HG02973 (cell line): Measurements from ENCODE around the gene NDRG3.
"Not testable (repeated sequence)": the region's sequence is repeated elsewhere in the genome, so short reads cannot be mapped to it uniquely, and the experiment has no call there.

Experiments
- ATAC-seq: cut with Tn5 transposase; IDR thresholded peaks from one replicate; pipeline ENCODE4 v1.9.1; 2021; ENCODE audit warnings: moderate library complexity; ENCODE audit not compliant: unreplicated experiment

Gene NDRG3

GRCh38 chr20:36695467-36695866 is 50.4 kb downstream of the NDRG3 start:
- ATAC-seq: not testable (repeated sequence)

- no peak for ATAC-seq
These were observed 57.3 kb downstream of the NDRG3 start for GRCh38 chr20:36688630-36689029.

GRCh38 chr20:36687850-36688249 is 58.0 kb downstream of the NDRG3 start:
- ATAC-seq: no peak

DNA sequence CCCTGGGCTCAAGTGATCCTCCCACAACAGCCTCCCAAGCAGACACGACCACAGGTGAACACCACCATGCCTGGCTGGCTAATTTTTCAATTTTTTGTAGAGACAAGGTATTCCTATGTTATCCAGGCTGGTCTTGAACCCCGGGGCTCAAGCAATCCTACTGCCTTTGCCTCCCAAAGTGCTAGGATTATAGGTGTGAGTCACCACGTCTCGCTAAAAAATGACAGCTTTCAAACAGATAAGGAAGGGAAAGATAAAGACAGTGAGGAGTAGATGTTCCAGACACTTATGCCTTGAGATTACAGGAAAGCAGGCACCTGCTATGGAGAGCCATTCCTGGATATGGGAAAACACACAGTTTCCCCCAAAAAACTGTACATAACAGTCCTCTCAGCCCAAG is 58.9 kb downstream of the NDRG3 start:
- ATAC-seq: no peak

- no peak for ATAC-seq
These were observed 59.4 kb downstream of the NDRG3 start for GRCh38 chr20:36686504-36686903.

GRCh38 chr20:36684747-36685146 is 61.1 kb downstream of the NDRG3 start:
- no peak for ATAC-seq

GRCh38 chr20:36682311-36682710 is 63.6 kb downstream of the NDRG3 start:
- ATAC-seq: no peak

DNA sequence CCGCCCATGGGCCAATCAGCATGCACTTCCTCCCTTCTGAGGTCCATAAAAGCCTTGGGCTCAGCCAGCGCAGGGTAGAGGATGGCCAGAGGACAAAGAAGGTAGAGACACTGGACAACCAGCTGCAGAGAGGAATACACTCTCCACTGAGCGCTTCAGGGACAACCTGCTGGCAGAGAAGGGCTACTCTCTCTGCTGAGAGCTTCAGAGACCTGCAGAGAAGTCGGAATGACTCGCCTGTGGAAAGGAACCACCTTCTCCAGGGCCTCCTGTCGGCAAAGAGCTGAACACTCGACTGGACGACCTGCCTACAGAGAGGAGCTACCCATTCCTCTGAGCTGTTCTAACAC is 68.5 kb downstream of the NDRG3 start:
- no peak for ATAC-seq

DNA sequence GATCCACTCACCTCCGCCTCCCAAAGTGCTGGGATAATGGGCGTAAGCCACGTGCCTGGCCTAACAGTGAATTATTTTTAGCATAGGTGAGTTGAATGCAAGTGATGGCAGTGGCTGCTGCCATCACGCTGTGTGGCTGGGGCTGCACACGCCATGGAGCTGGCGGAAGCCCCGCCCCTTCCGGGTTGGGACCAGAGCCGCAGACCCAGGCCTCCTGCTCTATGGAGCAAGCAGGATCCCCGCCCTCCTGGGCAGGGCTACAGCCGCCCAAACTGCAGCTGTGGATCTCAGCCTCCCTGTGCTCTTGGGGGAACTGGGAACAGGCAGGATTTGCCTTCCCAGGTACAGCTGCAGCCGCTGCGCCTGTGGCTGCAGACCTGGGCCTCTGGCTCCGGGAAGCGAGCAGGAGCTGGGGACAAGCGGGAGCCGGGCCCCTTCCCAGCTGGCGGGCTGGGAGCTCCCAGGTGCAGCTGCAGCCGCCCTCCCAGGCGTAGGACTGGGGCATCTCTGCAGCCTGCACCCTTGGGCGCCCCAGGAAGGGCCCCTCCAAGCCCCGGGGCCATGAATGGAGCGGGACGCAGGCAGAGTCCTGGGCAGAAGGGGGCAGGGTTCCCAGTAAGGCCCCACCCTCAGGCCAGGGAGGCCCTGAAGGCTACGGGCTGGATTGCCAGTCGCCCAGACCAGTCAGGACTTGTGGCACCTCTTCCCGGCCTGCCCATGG is 69.0 kb downstream of the NDRG3 start:
- ATAC-seq: no peak

DNA sequence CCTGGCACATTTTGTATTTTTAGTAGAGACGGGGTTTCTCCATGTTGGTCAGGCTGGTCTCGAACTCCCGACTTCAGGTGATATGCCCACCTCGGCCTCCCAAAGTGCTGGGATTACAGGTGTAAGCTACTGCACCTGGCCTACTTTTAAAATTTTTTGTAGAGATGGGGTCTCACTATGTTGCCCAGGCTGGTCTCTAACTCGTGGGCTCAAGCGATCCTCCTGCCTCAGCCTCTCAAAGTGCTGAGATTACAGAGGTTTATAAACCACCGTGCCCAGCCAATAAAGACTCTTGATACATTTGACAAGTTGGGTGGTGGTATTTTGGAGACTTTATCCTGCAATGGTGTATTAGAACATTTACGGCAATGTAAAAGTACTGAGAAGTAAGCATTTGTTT is 70.3 kb downstream of the NDRG3 start:
- ATAC-seq: not testable (repeated sequence)

DNA sequence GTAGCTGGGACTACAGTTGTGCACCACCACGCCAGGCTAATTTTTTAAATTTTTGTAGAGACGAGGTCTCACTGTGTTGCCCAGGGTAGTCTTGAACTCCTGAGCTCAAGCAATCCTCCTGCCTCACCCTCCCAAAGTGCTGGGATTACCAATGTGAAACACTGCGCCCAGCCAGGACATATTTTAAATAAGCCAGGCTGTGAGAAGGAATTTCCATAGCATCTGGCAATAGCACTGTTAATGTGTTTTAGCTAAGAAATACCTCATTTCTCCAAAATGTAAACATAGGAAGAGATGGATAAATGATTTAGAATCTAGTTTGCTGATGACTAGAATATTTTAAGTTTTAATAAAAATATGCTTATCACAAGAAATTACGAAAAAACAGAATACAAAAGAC is 72.9 kb downstream of the NDRG3 start:
- ATAC-seq: no peak

- ATAC-seq: no peak
These were observed 75.1 kb downstream of the NDRG3 start for GRCh38 chr20:36670665-36671357.

DNA sequence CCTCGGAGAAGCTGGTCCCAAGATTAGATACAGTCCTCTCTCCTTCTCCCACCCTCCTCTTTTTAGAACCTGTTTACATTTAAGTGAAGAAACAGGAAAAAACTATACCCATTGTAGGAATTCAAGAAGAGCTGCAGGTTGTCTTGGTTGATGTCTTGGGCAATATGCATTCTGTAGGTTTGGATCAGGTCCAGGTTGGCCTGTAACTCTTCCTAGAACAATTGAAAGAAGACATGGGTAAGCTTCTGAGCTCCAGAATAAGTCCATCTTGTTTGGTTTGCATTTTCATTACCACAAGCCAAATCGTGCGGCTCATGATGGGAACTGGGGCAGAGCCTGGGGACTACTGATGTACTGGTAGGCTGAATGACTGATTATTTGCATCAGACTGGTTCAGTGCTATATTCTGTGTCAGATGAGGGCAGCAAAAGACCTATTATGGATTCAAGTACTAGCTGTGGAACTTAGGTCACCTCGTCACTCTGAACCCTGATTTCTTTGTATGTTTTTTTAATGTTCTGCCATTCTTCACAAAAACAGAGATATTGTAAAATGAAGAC is 79.6 kb downstream of the NDRG3 start:
- no peak for ATAC-seq

GRCh38 chr20:36663031-36663430 is 82.9 kb downstream of the NDRG3 start:
- ATAC-seq: no peak

GRCh38 chr20:36658300-36658699 is 87.6 kb downstream of the NDRG3 start:
- ATAC-seq: no peak

GRCh38 chr20:36656733-36657132 is 89.2 kb downstream of the NDRG3 start:
- ATAC-seq: no peak

DNA sequence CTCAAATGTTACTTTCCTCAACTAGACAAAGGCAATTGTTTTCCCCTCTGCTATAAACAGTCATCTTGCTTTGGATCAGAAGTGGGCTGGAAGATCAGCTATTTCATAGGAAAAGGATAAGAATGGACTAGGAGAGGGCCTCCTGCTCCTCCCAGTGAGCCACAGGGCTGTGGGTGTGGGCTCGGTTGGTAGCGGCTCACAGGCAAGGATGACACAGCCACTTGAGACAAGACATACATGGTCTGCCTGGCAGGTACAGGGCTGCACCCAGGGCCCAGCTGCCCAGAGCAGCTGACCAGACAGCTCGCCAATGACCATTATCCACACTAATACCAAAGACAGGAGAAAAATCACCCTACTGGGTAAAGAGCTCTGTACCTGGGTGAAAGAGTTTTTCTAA is 90.9 kb downstream of the NDRG3 start:
- no peak for ATAC-seq

GRCh38 chr20:36654506-36654905 is 91.4 kb downstream of the NDRG3 start:
- no peak for ATAC-seq

DNA sequence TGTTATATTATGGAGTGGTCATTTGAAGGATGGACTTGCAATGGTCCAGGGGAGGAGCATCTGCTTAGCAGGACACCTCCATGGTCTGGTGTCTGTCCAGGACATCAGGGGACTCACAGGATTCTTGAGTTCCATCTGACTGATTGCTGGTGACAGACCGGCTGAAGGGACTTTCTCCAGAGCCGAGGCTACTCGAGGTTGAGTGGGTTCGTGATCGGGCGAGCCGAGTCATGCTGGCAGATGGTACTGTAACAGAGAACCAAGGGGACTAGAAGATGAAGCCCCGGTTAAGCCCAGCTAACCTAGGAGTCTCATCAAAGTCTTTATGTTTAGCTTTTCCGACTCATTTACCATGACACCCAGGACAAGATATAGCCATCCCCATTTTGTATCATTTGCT is 92.4 kb downstream of the NDRG3 start:
- ATAC-seq: no peak

- ATAC-seq: no peak
These were observed 98.4 kb downstream of the NDRG3 start for GRCh38 chr20:36647196-36648121.

GRCh38 chr20:36646678-36647077 is 99.2 kb downstream of the NDRG3 start:
- no peak for ATAC-seq
